Epithelial cell of esophagus (primary cell): ENCODE measurements around the gene PRSS2.
A peak's percentile ranks its signal among the peaks of the same experiment; 100 is the strongest.
"Not testable (repeated sequence)": the region's sequence is repeated elsewhere in the genome, so short reads cannot be mapped to it uniquely, and the experiment has no call there.

ENCODE experiments used
- DNase-seq: peaks from one replicate; pipeline ENCODE4 v3.0.0; 2010; ENCODE audit warnings: low read depth
- H3K4me3 ChIP-seq: 2 replicates; pipeline ENCODE4 v1.5.1; 2011; ENCODE audit warnings: mild to moderate bottlenecking, low read length, control low read depth
- CTCF ChIP-seq: IDR thresholded peaks from 2 replicates; pipeline ENCODE4 v1.5.1; 2011; ENCODE audit warnings: low read depth, mild to moderate bottlenecking, low read length, control low read depth, inconsistent platforms; ENCODE audit not compliant: insufficient read depth; ENCODE audit errors: missing control alignments

PRSS2 gene

GRCh38 chr7:142773937-142774744 lies 3.4 kb downstream of the PRSS2 start:
- no peak for TF ChIP-seq CTCF
- no peak overlapping the region for H3K4me3 ChIP-seq
- DNase-seq: no peak

DNA sequence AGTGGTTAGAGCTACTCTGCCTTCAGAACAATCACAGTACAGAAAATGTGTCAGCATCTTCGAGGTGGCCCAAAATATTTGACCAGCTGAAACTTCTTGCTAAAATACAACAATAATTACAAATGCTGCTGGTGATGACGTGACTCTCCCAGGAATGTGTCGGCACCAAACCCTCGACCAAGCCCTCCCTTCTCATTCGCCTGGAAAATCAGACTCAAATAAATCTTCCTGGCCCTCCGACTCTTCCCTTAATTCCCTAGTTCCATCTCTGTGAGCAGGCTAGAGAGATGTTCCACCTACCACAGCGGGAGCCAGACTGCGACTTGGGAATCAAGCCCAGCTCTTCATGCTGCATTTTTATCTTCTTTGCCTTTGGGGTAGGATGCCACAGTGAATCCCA lies 4.1 kb downstream of the PRSS2 start:
- H3K4me3 ChIP-seq: no peak overlapping the region
- no peak for TF ChIP-seq CTCF
- DNase-seq: peak; percentile 7

DNA sequence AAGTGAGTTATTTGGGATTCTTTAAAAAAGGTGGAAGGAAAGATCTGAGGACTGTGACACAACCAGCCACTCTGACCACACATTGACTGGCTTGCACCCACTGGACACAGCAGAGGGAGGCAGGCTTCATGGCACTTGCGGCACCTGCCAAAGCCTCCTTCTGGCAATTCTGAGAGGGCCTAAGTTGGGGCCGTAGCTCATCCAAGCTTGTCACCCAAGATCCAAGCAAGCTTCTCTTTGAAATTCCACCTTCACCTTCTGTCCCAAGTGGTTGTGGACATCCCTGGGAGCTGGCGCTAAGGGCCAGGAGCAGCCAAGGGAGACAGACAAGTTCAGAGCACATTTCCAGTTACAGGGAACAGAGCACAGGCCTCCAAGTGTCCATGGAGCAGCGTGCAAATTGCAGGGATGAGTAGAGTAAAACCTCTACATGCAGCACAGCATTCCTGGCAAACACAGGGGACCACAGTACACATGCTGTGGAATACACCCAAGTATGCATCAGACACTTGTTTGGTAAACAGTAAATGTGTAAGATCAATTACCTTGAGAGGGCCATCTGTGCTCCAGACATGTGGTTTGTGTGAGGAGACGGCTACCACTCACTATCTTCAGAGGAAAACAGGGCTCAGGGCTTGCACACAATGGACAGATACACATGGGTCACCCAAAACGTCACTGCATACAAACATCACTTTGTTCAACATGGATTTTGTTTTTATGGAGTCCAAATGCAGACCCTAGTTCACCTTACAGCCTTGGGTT lies 4.8 kb downstream of the PRSS2 start:
- not testable (repeated sequence) for DNase-seq, H3K4me3 ChIP-seq

GRCh38 chr7:142776206-142776844 lies 5.6 kb downstream of the PRSS2 start:
- no peak for TF ChIP-seq CTCF
- no peak overlapping the region for H3K4me3 ChIP-seq
- no peak for DNase-seq

GRCh38 chr7:142776845-142777225 lies 6.1 kb downstream of the PRSS2 start:
- not testable (repeated sequence) for DNase-seq, H3K4me3 ChIP-seq

GRCh38 chr7:142777318-142777717 lies 6.5 kb downstream of the PRSS2 start:
- no peak overlapping the region for H3K4me3 ChIP-seq
- no peak for TF ChIP-seq CTCF
- DNase-seq: no peak

DNA sequence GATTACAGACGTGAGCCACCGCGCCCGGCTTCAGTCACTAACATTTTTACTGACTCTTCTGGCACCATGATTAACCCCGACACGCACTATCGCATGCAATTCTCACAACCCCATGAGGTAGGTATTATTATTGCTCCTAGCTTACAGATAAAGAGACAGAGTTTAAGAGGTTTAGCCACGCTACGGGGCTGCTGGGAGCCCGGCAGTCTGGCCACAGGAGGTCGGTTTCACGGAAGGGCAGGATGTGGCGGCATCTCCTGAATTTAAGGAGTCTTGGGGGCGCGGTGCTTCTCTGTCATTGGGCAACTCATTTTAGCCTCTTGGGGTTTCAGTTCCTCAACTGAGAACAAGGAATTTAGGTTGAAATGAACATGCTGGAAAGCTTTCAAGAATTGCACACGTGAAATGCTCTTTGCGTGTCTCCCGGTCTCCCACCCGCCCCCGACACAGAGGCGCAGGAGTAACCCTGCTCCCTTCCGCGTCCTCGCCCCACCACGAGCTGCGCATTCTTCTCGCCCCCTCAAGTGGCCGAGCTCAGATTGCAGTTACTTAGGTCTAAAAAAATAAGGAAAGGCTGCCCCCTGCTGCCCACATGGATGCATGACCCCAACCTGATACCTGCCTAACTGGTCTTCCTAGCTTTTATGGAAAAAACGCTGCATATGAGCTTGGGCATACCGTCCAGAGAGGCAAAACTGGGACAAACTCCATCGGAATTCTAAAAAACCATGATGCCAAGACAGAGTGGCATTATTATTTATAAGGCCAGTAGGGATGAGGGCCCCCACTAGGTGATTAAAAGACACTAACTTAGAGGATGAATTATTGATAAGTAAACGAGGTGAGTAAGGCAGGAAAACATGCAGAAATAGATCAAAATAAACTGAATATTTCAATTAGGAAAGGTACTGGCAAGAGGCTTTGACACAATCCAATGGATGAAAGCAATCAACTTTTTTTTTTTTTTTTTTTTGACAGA lies 12.4 kb downstream of the PRSS2 start:
- DNase-seq: peak; percentile 90

More for the DNA sequence above, 12.4 kb downstream of the PRSS2 start:
- H3K4me3 ChIP-seq: peak overlapping the region; percentile 13
- TF ChIP-seq CTCF: peak; percentile 88
